ENCODE data around the gene CHAD. TPM values are rescaled to one million over a fixed set of nuclear protein-coding genes. Genes with fewer than 3 reads are reported as not detected.

Gene CHAD
- total and polyA plus RNA-seq, 2 of the 13 experiments (the other 11 are each of a cell fraction or from before 2014, with no cell fraction given), result 1.4 TPM; not detected in 1

DNA sequence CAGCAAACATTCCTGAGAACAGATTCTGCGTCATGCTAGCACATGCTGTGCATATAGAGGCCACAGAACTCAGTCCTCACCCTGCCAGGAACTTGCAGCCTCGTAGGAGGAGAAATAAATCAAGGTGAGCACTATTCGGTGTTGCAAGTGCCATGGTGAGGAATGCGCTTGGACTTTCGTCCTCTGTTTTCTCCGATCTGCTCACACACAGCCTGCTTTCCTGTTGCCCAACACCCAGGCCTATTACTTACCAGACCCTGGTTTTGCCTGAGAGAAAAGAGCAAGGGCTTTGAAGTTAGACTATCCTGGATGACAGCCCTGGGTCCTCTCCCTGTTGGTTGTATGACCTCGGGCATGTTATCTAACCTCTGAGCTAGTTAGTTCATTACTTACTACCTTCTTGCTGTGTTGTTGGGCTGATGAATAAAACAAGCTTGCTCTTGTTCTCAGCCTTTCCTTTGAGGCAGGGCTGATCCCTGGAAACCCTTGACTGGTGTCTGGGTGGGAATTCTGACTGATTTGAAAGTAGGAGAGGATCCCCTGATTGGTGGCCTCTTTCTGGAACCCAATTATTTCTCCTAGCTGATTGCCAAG, 39.8 kb downstream of the CHAD start (continued):
- TF ChIP-seq ZNF607 (CRISPR knock-in tag; IDR thresholded peaks at IDR 0.05; ENCODE audit: borderline replicate concordance), result peak; percentile 78
- peak; percentile 88 for TF ChIP-seq NR2F6 (IDR thresholded peaks at IDR 0.05)
- TF ChIP-seq NR2F6 (CRISPR knock-in tag; IDR thresholded peaks at IDR 0.05), result peak; percentile 92
- no peak for TF ChIP-seq ZNF207 (IDR thresholded peaks at IDR 0.05; ENCODE audit: borderline replicate concordance)
- no peak for TF ChIP-seq IKZF1 (IDR thresholded peaks at IDR 0.05)
- TF ChIP-seq ZNF251 (CRISPR knock-in tag; IDR thresholded peaks at IDR 0.05), result no peak
- TF ChIP-seq ZNF253 (CRISPR knock-in tag; IDR thresholded peaks at IDR 0.05; ENCODE audit: borderline replicate concordance), result no peak
- no peak for TF ChIP-seq TP53 (CRISPR knock-in tag; conservative IDR thresholded peaks at IDR 0.05)
- TF ChIP-seq ATM (IDR thresholded peaks at IDR 0.05; ENCODE audit: borderline replicate concordance), result no peak
- no peak for TF ChIP-seq NFATC3 (CRISPR knock-in tag; IDR thresholded peaks at IDR 0.05)
- TF ChIP-seq ZNF275 (CRISPR knock-in tag; IDR thresholded peaks at IDR 0.05; ENCODE audit: borderline replicate concordance), result no peak; the same call in 1 of the 2 replicates
- TF ChIP-seq BRCA1 (CRISPR knock-in tag; IDR thresholded peaks at IDR 0.05), result no peak
- TF ChIP-seq RAD51 (IDR thresholded peaks at IDR 0.05; ENCODE audit: borderline replicate concordance), result no peak
- TF ChIP-seq, protein P1, sequence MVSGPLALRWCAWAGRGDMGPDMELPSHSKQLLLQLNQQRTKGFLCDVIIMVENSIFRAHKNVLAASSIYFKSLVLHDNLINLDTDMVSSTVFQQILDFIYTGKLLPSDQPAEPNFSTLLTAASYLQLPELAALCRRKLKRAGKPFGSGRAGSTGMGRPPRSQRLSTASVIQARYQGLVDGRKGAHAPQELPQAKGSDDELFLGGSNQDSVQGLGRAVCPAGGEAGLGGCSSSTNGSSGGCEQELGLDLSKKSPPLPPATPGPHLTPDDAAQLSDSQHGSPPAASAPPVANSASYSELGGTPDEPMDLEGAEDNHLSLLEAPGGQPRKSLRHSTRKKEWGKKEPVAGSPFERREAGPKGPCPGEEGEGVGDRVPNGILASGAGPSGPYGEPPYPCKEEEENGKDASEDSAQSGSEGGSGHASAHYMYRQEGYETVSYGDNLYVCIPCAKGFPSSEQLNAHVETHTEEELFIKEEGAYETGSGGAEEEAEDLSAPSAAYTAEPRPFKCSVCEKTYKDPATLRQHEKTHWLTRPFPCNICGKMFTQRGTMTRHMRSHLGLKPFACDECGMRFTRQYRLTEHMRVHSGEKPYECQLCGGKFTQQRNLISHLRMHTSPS (CRISPR knock-in tag; IDR thresholded peaks at IDR 0.05; ENCODE audit: low read depth), result peak; percentile 91
- TF ChIP-seq KDM3A (CRISPR knock-in tag; IDR thresholded peaks at IDR 0.05; ENCODE audit: low read depth), result peak; percentile 94
- TF ChIP-seq PAWR (CRISPR knock-in tag; IDR thresholded peaks at IDR 0.05; ENCODE audit: borderline replicate concordance), result no peak
- TF ChIP-seq ZNF616 (CRISPR knock-in tag; IDR thresholded peaks at IDR 0.05; ENCODE audit: low read depth), result peak; percentile 71; the same call in 1 of the 2 replicates
- TF ChIP-seq ZC3H13 (CRISPR knock-in tag; IDR thresholded peaks at IDR 0.05), result no peak
- no peak for TF ChIP-seq EZH2 (conservative IDR thresholded peaks at IDR 0.05; ENCODE audit: low read depth, low read length)
- peak; percentile 62; the same call in 1 of the 2 replicates for TF ChIP-seq HIVEP1 (CRISPR knock-in tag; IDR thresholded peaks at IDR 0.05)
- no peak for TF ChIP-seq NFKB2 (CRISPR knock-in tag; IDR thresholded peaks at IDR 0.05; ENCODE audit: borderline replicate concordance)
- TF ChIP-seq, protein P2, sequence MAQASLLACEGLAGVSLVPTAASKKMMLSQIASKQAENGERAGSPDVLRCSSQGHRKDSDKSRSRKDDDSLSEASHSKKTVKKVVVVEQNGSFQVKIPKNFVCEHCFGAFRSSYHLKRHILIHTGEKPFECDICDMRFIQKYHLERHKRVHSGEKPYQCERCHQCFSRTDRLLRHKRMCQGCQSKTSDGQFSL (CRISPR knock-in tag; IDR thresholded peaks at IDR 0.05), result no peak
- no peak for TF ChIP-seq SIN3B (IDR thresholded peaks at IDR 0.05; ENCODE audit: low read length)
- TF ChIP-seq HNF4G (IDR thresholded peaks at IDR 0.05; ENCODE audit: borderline replicate concordance, low read depth, low read length), result peak; percentile 95
- peak; percentile 91; the same call in 1 of the 2 replicates for TF ChIP-seq HNF4G (CRISPR knock-in tag; IDR thresholded peaks at IDR 0.05; ENCODE audit: borderline replicate concordance, low read depth)
- TF ChIP-seq ZBED4 (CRISPR knock-in tag; IDR thresholded peaks at IDR 0.05; ENCODE audit: borderline replicate concordance), result peak; percentile 78; the same call in 1 of the 2 replicates
